ENCODE measurements around the gene ANKRD2.

DNA sequence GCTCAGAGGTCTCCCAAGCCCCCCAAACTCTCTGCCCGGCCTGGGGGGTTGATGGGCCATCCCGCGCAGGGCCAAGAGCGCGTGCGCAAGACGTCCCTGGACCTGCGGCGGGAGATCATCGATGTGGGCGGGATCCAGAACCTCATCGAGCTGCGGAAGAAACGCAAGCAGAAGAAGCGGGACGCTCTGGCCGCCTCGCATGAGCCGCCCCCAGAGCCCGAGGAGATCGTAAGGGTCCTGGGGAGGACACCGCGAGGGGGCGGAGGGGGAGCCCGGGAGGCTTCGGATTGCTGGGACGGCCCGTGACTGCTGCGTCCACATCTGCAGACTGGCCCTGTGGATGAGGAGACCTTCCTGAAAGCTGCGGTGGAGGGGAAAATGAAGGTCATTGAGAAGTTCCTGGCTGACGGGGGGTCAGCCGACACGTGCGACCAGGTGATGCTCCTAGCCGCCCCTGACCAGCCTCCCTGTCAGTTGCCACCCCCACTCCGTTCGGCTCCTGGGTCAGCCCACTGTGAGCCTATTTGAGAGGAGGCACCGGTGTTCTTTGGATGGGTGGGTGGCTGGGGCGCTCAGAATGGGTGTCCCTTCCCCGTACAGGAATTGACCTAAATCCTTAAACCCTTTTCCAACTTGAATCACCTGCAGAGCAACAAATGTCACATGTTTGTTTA, 5.7 kb downstream of the ANKRD2 start:
- no peak for TF ChIP-seq POLR2A (IDR thresholded peaks at IDR 0.05; ENCODE audit: low read depth, low read length)
- no peak for TF ChIP-seq POLR2AphosphoS5 (IDR thresholded peaks at IDR 0.05; ENCODE audit: low read depth, low read length)
- no peak for TF ChIP-seq SPI1 (IDR thresholded peaks at IDR 0.05; ENCODE audit: low read depth, low read length)
- no peak for TF ChIP-seq TAF1 (IDR thresholded peaks at IDR 0.05; ENCODE audit: low read depth, low read length)
- TF ChIP-seq POU2F2 (IDR thresholded peaks at IDR 0.05; ENCODE audit: low read depth, low read length) = no peak
- TF ChIP-seq PAX5 (IDR thresholded peaks at IDR 0.05; ENCODE audit: insufficient read depth, low read length, severe bottlenecking) = no peak
